Cardiac fibroblast (primary cell): ENCODE measurements around the gene CNTNAP5.

Experiments used
- DNase-seq, 2 donors: peaks; one replicate each; pipeline versions ENCODE4 v3.0.0 to v3.0.0-alpha.2; 2010; ENCODE audit warnings: low read depth in 2 of 2
- H3K4me3 ChIP-seq, 2 donors: replicated peaks in 1 of 2; 1 replicate in 1 of 2; 2 replicates in 1 of 2; pipeline ENCODE4 v1.5.1; 2011; ENCODE audit warnings: low read depth in 2 of 2, low read length in 2 of 2, mild to moderate bottlenecking in 2 of 2, moderate library complexity in 1 of 2
- CTCF ChIP-seq: IDR thresholded peaks from one replicate; pipeline ENCODE4 v1.5.1; 2011; ENCODE audit warnings: low read depth, mild to moderate bottlenecking, low read length, inconsistent platforms

The CNTNAP5 gene

GRCh38 chr2:124308319-124309062 lies 283.4 kb downstream of the CNTNAP5 start:
- H3K4me3 ChIP-seq: no peak overlapping the region
- DNase-seq: no peak
- TF ChIP-seq CTCF: no peak

GRCh38 chr2:124309563-124310138 lies 284.6 kb downstream of the CNTNAP5 start:
- H3K4me3 ChIP-seq: no peak overlapping the region
- TF ChIP-seq CTCF: no peak
- DNase-seq: no peak

- TF ChIP-seq CTCF: no peak
- no peak for DNase-seq
- H3K4me3 ChIP-seq: no peak overlapping the region
Measured at GRCh38 chr2:124310671-124311070, 285.6 kb downstream of the CNTNAP5 start.

- no peak overlapping the region for H3K4me3 ChIP-seq
- TF ChIP-seq CTCF: no peak
- DNase-seq: no peak
Measured at GRCh38 chr2:124314084-124314483, 289.0 kb downstream of the CNTNAP5 start.

GRCh38 chr2:124315221-124315880 lies 290.3 kb downstream of the CNTNAP5 start:
- DNase-seq: no peak
- H3K4me3 ChIP-seq: no peak overlapping the region
- no peak for TF ChIP-seq CTCF

GRCh38 chr2:124316133-124316532 lies 291.0 kb downstream of the CNTNAP5 start:
- no peak for DNase-seq
- TF ChIP-seq CTCF: no peak
- H3K4me3 ChIP-seq: no peak overlapping the region
